GM23338 (cell line): ENCODE measurements around the gene RPL37. TPM values are rescaled to one million over a fixed set of nuclear protein-coding genes. Genes with fewer than 3 reads are reported as not detected.
"Not testable (repeated sequence)": the region's sequence is repeated elsewhere in the genome, so short reads cannot be mapped to it uniquely, and the experiment has no call there.

Source experiments
- ATAC-seq: fragments of 200-7000 bp; cut with Tn5 transposase; 3 replicates; pipeline ENCODE4 v1.9.1; 2020
- DNase-seq: peaks from one replicate; pipeline ENCODE4 v3.0.0-alpha.2; 2015; ENCODE audit warnings: low spot score
- H2AFZ ChIP-seq: fragments of 200-600 bp; sonication (generic); 2 replicates; pipeline ENCODE4 v1.8.0; 2016; ENCODE audit warnings: antibody characterized with exemption, mild to moderate bottlenecking, moderate library complexity
- H3F3A ChIP-seq: fragments of 200-600 bp; sonication (generic); replicated peaks from 2 replicates; pipeline ENCODE4 v1.8.0; 2017; ENCODE audit warnings: antibody characterized with exemption, mixed run types, low read depth
- H3K27ac ChIP-seq: fragments of 200-600 bp; sonication (generic); 2 replicates; pipeline ENCODE4 v1.6.1; 2016; ENCODE audit warnings: low read depth
- H3K27me3 ChIP-seq: fragments of 200-600 bp; sonication (generic); 2 replicates; pipeline ENCODE4 v1.8.0; 2016; ENCODE audit warnings: mild to moderate bottlenecking, mixed run types, moderate library complexity; ENCODE audit not compliant: insufficient read depth
- H3K36me3 ChIP-seq: fragments of 200-600 bp; sonication (generic); 2 replicates; pipeline ENCODE4 v1.8.0; 2016; ENCODE audit warnings: mild to moderate bottlenecking; ENCODE audit not compliant: insufficient read depth
- H3K4me1 ChIP-seq: fragments of 200-600 bp; sonication (generic); 2 replicates; pipeline ENCODE4 v1.8.0; 2016; ENCODE audit warnings: mild to moderate bottlenecking, moderate library complexity; ENCODE audit not compliant: insufficient read depth
- H3K4me2 ChIP-seq: fragments of 200-600 bp; sonication (generic); 2 replicates; pipeline ENCODE4 v1.7.1; 2017; ENCODE audit warnings: mixed run types
- H3K4me3 ChIP-seq: fragments of 200-600 bp; sonication (generic); 2 replicates; pipeline ENCODE4 v1.6.1; 2016; ENCODE audit warnings: mixed run types
- H3K79me2 ChIP-seq: fragments of 200-600 bp; sonication (generic); replicated peaks from 2 replicates; pipeline ENCODE4 v1.8.0; 2017; ENCODE audit warnings: mild to moderate bottlenecking; ENCODE audit not compliant: insufficient read depth
- H3K9me2 ChIP-seq: fragments of 200-600 bp; sonication (generic); 2 replicates; pipeline ENCODE4 v1.8.0; 2017; ENCODE audit not compliant: insufficient read depth
- H4K20me1 ChIP-seq: fragments of 200-600 bp; sonication (generic); replicated peaks from 2 replicates; pipeline ENCODE4 v1.8.0; 2017; ENCODE audit warnings: mild to moderate bottlenecking; ENCODE audit not compliant: insufficient read depth
- H3K27ac Mint-ChIP-seq: 2 replicates; pipeline ENCODE4 v1.8.0; 2020; ENCODE audit warnings: inconsistent platforms, mild to moderate bottlenecking, moderate library complexity, mixed read lengths
- H3K27me3 Mint-ChIP-seq: 3 replicates; pipeline ENCODE4 v1.8.0; 2022; ENCODE audit warnings: low read depth, mild to moderate bottlenecking, moderate library complexity, mixed read lengths, inconsistent platforms; ENCODE audit not compliant: insufficient read depth, poor library complexity
- H3K36me3 Mint-ChIP-seq: 3 replicates; pipeline ENCODE4 v1.8.0; 2021; ENCODE audit warnings: low read depth, mild to moderate bottlenecking, inconsistent platforms, moderate library complexity, mixed read lengths
- H3K4me1 Mint-ChIP-seq: 3 replicates; pipeline ENCODE4 v1.8.0; 2020; ENCODE audit warnings: mild to moderate bottlenecking, inconsistent platforms, mixed read lengths
- H3K4me3 Mint-ChIP-seq: 3 replicates; pipeline ENCODE4 v1.8.0; 2021; ENCODE audit warnings: moderate library complexity, mild to moderate bottlenecking, inconsistent platforms, mixed read lengths
- H3K9me3 Mint-ChIP-seq: 3 replicates; pipeline ENCODE4 v1.8.0; 2020; ENCODE audit warnings: moderate library complexity, mild to moderate bottlenecking, inconsistent platforms, mixed read lengths
- CREB1 ChIP-seq: fragments of 250-450 bp; sonication (Bioruptor Pico); IDR thresholded peaks from 2 replicates; pipeline ENCODE4 v1.5.0; 2020; ENCODE audit warnings: low read depth, mild to moderate bottlenecking, moderate library complexity
- CTCF ChIP-seq, 2 experiments: fragments of 200-600 bp in 1 of 2; sonication (generic) in 1 of 2; conservative IDR thresholded peaks; 2 replicates each; pipeline versions ENCODE4 v1.5.1 to v1.6.1; 2016 to 2017; ENCODE audit warnings: antibody characterized with exemption in 2 of 2, low read depth in 2 of 2, mild to moderate bottlenecking in 2 of 2, moderate library complexity in 1 of 2
- EZH2phosphoT487 ChIP-seq: fragments of 200-600 bp; sonication (generic); IDR thresholded peaks from one replicate; pipeline ENCODE4 v1.8.1; 2018; ENCODE audit warnings: antibody characterized with exemption; ENCODE audit not compliant: unreplicated experiment
- JUNB ChIP-seq: IDR thresholded peaks from one replicate; pipeline ENCODE4 v1.6.1; 2016; ENCODE audit warnings: antibody characterized with exemption; ENCODE audit not compliant: unreplicated experiment
- REST ChIP-seq: IDR thresholded peaks from one replicate; pipeline ENCODE4 v1.6.1; 2018; ENCODE audit warnings: antibody characterized with exemption; ENCODE audit not compliant: unreplicated experiment
- STAT1 ChIP-seq: IDR thresholded peaks from one replicate; pipeline ENCODE4 v1.6.1; 2016; ENCODE audit warnings: antibody characterized with exemption; ENCODE audit not compliant: unreplicated experiment
- ZNF114 ChIP-seq: fragments of 250-450 bp; sonication (Bioruptor Pico); IDR thresholded peaks from 2 replicates; pipeline ENCODE4 v1.5.0; 2020; ENCODE audit warnings: mild to moderate bottlenecking, moderate library complexity
- ZNF331 ChIP-seq: fragments of 250-450 bp; sonication (Bioruptor Pico); IDR thresholded peaks from 2 replicates; pipeline ENCODE4 v1.5.0; 2020; ENCODE audit warnings: low read depth, mild to moderate bottlenecking, moderate library complexity
- polyA plus RNA-seq: library from polyadenylated mRNA; unstranded; fragments of >200 nt; fragmentation: Nextera tagmentation; extraction: Ambion mirVana; gene quantifications from 2 replicates; pipeline ENCODE4 v1.2.1, GENCODE V29; 2016
- total RNA-seq: library from RNA; depleted of rRNA; stranded (reverse); fragments of >200 nt; shearing (Covaris generic); gene quantifications from 2 replicates; pipeline ENCODE4 v1.2.3, GENCODE V29; 2014

Gene RPL37
- total and polyA plus RNA-seq, 2 experiments from 2014 or later, result 104 to 3,283 TPM

GRCh38 chr5:40792691-40793090 lies 42.3 kb downstream of the RPL37 start:
- H3K9me3 Mint-ChIP-seq, H3K27ac ChIP-seq, DNase-seq, H3K36me3 ChIP-seq, H3K4me3 Mint-ChIP-seq, H3K4me1 ChIP-seq, H3K27me3 ChIP-seq, H3K4me2 ChIP-seq, H2AFZ ChIP-seq, H3K27ac Mint-ChIP-seq, H3K9me2 ChIP-seq, H3F3A ChIP-seq, H3K4me3 ChIP-seq, H3K27me3 Mint-ChIP-seq, ATAC-seq: not testable (repeated sequence)
- peaks cover 30% of the 10 kb centered on the region for H3K36me3 Mint-ChIP-seq
- peaks cover 93% of the 10 kb centered on the region for H3K79me2 ChIP-seq
- peaks cover 54% of the 10 kb centered on the region for H4K20me1 ChIP-seq
- H3K4me1 Mint-ChIP-seq, result peaks cover 13% of the 10 kb centered on the region; the same call in 2 of the 3 replicates

GRCh38 chr5:40791715-40792139 lies 43.3 kb downstream of the RPL37 start:
- peaks cover 56% of the 10 kb centered on the region for H4K20me1 ChIP-seq
- DNase-seq (no peak), ATAC-seq (no peak)
- H3K27me3 ChIP-seq, result no peaks in the 10 kb centered on the region
- H3K79me2 ChIP-seq, result peaks cover 97% of the 10 kb centered on the region
- no peak overlapping the region for H2AFZ ChIP-seq
- H3K4me3 Mint-ChIP-seq, result no peak overlapping the region
- peaks cover 3% of the 10 kb centered on the region for H3K36me3 ChIP-seq
- H3F3A ChIP-seq, result no peaks in the 10 kb centered on the region
- H3K9me3 Mint-ChIP-seq, result peaks cover 7% of the 10 kb centered on the region; the same call in 2 of the 3 replicates
- H3K36me3 Mint-ChIP-seq, result peaks cover 32% of the 10 kb centered on the region
- H3K4me1 Mint-ChIP-seq, result peaks cover 13% of the 10 kb centered on the region; the same call in 2 of the 3 replicates
- H3K27me3 Mint-ChIP-seq, result no peaks in the 10 kb centered on the region
- H3K27ac Mint-ChIP-seq, result no peak overlapping the region
- TF ChIP-seq EZH2phosphoT487 (no peak), CTCF (conservative IDR thresholded peaks at IDR 0.05; ENCODE audit: low read depth in 2 of 2) (no peak), STAT1 (no peak), JUNB (no peak)
- no peak overlapping the region for H3K4me2 ChIP-seq
- H3K27ac ChIP-seq, result no peak overlapping the region
- H3K9me2 ChIP-seq, result no peaks in the 10 kb centered on the region
- H3K4me3 ChIP-seq, result no peak overlapping the region
- peaks cover 4% of the 10 kb centered on the region; the same call in 1 of the 2 replicates for H3K4me1 ChIP-seq

GRCh38 chr5:40790947-40791593 lies 44.0 kb downstream of the RPL37 start:
- TF ChIP-seq ZNF331, result no peak
- no peak for TF ChIP-seq ZNF114 (CRISPR knock-in tag)
- no peak for TF ChIP-seq REST
- TF ChIP-seq CREB1 (CRISPR knock-in tag), result no peak
- Mint-ChIP-seq H3K36me3 (peaks cover 35% of the 10 kb centered on the region), H3K9me3 (peaks cover 7% of the 10 kb centered on the region; the same call in 2 of the 3 replicates), H3K27me3 (no peaks in the 10 kb centered on the region), H3K27ac (no peak overlapping the region), H3K4me3 (no peak overlapping the region), H3K4me1 (peaks cover 13% of the 10 kb centered on the region; the same call in 2 of the 3 replicates)
- H3K36me3 ChIP-seq, result peaks cover 2% of the 10 kb centered on the region
- no peak overlapping the region for H3K4me3 ChIP-seq
- H3K4me1 ChIP-seq, result no peaks in the 10 kb centered on the region
- no peaks in the 10 kb centered on the region for H3F3A ChIP-seq
- no peaks in the 10 kb centered on the region for H3K9me2 ChIP-seq
- no peak for DNase-seq
- H3K27me3 ChIP-seq, result no peaks in the 10 kb centered on the region
- ATAC-seq, result no peak
- no peak overlapping the region for H3K4me2 ChIP-seq
- H2AFZ ChIP-seq, result no peak overlapping the region
- H4K20me1 ChIP-seq, result peaks cover 56% of the 10 kb centered on the region
- peaks cover 97% of the 10 kb centered on the region for H3K79me2 ChIP-seq
- no peak overlapping the region for H3K27ac ChIP-seq

GRCh38 chr5:40788941-40789340 lies 46.1 kb downstream of the RPL37 start:
- not testable (repeated sequence) for H3K4me2 ChIP-seq, H3K9me2 ChIP-seq, H3K4me1 Mint-ChIP-seq, DNase-seq, H2AFZ ChIP-seq, H3K27ac ChIP-seq, H3K4me1 ChIP-seq, ATAC-seq, H3F3A ChIP-seq, H3K4me3 Mint-ChIP-seq, H3K9me3 Mint-ChIP-seq, H3K4me3 ChIP-seq, H3K27ac Mint-ChIP-seq, H3K27me3 Mint-ChIP-seq, H3K27me3 ChIP-seq, H3K36me3 ChIP-seq
- peaks cover 22% of the 10 kb centered on the region for H3K36me3 Mint-ChIP-seq
- Histone ChIP-seq H4K20me1 (peaks cover 56% of the 10 kb centered on the region), H3K79me2 (peaks cover 100% of the 10 kb centered on the region)
